ENCODE results near the gene FAF1. TPM values are rescaled to one million over a fixed set of nuclear protein-coding genes. Genes with fewer than 3 reads are reported as not detected.
A peak's percentile ranks its signal among the peaks of the same experiment; 100 is the strongest.

Gene FAF1
- total RNA-seq, 4 donors from 2014 or later: 23.8 to 64.6 (median 43.9) TPM

DNA sequence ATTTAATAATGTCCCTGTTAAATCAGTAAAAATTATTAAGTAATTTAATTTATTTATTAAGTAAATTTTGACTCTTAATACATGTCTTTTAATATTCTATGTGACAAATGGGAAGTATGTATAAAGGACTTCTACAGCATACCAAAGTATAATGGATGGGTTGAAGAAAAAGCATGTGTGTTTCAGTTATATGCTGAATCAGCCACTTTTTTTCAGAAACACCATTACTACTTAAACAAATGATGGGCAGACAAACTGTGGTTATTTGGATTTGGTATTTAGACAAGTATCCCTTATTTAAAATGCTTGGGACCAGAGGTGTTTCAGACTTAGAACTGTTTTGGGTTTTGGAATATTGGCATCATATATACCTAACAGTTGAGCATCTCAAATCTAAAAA is 360.5 kb downstream of the FAF1 start:
- TF ChIP-seq POLR2A (IDR thresholded peaks at IDR 0.05): no peak
- TF ChIP-seq, protein P1, sequence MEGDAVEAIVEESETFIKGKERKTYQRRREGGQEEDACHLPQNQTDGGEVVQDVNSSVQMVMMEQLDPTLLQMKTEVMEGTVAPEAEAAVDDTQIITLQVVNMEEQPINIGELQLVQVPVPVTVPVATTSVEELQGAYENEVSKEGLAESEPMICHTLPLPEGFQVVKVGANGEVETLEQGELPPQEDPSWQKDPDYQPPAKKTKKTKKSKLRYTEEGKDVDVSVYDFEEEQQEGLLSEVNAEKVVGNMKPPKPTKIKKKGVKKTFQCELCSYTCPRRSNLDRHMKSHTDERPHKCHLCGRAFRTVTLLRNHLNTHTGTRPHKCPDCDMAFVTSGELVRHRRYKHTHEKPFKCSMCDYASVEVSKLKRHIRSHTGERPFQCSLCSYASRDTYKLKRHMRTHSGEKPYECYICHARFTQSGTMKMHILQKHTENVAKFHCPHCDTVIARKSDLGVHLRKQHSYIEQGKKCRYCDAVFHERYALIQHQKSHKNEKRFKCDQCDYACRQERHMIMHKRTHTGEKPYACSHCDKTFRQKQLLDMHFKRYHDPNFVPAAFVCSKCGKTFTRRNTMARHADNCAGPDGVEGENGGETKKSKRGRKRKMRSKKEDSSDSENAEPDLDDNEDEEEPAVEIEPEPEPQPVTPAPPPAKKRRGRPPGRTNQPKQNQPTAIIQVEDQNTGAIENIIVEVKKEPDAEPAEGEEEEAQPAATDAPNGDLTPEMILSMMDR (IDR thresholded peaks at IDR 0.05): no peak
- no peaks in the 10 kb centered on the region for H3K9me3 ChIP-seq
- intact Hi-C loops (cut with DNase I): no loop called here
- H3K4me1 ChIP-seq: peaks cover 0 to 28% (median 3%) of the 10 kb centered on the region in 3 donors
- no peak for DNase-seq
- H3K27ac ChIP-seq: no peak overlapping the region
- no peaks in the 10 kb centered on the region for H3K27me3 ChIP-seq
- no peak overlapping the region for H3K4me3 ChIP-seq
- H3K36me3 ChIP-seq: peaks cover 0 to 16% (median 0%) of the 10 kb centered on the region in 3 donors

DNA sequence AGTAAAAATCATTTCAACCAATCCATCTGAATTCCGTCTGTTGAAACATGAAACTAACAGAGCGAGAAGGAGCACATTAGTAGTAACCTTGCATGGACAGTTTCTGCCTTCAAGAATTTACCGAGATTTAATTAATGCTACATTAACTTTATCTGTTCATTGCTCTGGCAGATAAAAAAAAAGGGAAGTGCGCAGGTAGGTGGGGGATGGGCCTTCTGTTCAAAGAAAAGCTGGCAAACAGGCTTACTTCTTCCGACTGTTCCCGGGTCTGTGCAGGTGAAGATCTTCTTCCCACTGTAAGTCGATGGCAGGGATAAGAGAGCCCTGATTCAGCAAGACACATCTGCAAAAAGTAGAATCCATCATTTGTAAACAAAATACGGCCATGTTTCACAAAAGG is 364.2 kb downstream of the FAF1 start:
- H3K4me1 ChIP-seq: no peaks in the 10 kb centered on the region
- 86 to 88% methylated on average over 8 of the region's 8 CpGs for WGBS, 2 donors
- H3K27me3 ChIP-seq: no peaks in the 10 kb centered on the region
- no peak for DNase-seq
- intact Hi-C loops (cut with DNase I): no loop called here
- no peak overlapping the region for H3K27ac ChIP-seq
- H3K9me3 ChIP-seq: no peaks in the 10 kb centered on the region
- no peak overlapping the region for H3K4me3 ChIP-seq
- H3K36me3 ChIP-seq: peaks cover 0 to 43% (median 0%) of the 10 kb centered on the region in 3 donors
- TF ChIP-seq POLR2A (IDR thresholded peaks at IDR 0.05): no peak
- TF ChIP-seq, protein P1 (IDR thresholded peaks at IDR 0.05): no peak

DNA sequence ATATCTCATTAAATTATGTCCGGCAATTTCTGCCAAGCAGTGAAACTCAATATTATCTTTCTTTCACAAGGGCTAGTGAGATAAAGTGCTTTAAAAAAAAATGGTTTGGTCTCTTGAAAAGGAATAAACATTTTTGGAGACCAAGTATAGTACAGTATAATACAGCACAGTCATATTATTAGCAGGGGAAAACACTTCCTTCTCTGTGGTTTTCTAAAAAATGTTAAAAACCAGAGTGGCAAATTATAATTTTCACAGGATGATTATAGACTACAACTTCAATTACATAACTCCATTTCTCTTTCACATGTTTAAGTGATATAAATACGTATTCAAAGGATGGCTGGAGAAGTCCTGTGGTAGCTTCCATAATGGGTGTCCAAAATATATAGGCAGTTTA is 366.6 kb downstream of the FAF1 start:
- no peaks in the 10 kb centered on the region for H3K4me1 ChIP-seq
- no peaks in the 10 kb centered on the region for H3K9me3 ChIP-seq
- H3K27me3 ChIP-seq: no peaks in the 10 kb centered on the region
- intact Hi-C loops (cut with DNase I): no loop called here
- H3K4me3 ChIP-seq: no peak overlapping the region
- WGBS, 2 donors: 82 to 88% methylated on average over 2 of the region's 2 CpGs
- TF ChIP-seq, protein P1 (IDR thresholded peaks at IDR 0.05): no peak
- TF ChIP-seq POLR2A (IDR thresholded peaks at IDR 0.05): no peak
- no peak overlapping the region for H3K27ac ChIP-seq
- DNase-seq: no peak
- H3K36me3 ChIP-seq: peaks cover 0 to 56% (median 0%) of the 10 kb centered on the region in 3 donors

DNA sequence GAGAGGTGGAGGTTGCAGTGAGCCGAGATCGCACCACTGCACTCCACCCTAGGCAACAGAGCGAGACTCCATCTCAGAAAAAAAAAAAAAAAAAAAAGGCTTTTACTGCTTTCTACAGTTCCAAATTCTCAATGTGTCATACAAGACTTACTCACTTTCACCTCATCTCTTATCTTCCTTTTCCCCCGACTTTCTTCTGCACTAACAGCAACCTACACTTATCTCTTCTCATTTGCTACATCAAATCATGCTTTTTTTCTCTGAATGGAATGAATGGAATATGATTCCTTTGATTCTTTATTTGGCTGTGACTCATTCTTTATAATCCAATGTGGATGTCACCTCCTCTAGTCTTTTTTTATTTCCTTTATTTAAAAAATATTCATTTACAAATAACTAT is 368.5 kb downstream of the FAF1 start:
- intact Hi-C loops (cut with DNase I): no loop called here

DNA sequence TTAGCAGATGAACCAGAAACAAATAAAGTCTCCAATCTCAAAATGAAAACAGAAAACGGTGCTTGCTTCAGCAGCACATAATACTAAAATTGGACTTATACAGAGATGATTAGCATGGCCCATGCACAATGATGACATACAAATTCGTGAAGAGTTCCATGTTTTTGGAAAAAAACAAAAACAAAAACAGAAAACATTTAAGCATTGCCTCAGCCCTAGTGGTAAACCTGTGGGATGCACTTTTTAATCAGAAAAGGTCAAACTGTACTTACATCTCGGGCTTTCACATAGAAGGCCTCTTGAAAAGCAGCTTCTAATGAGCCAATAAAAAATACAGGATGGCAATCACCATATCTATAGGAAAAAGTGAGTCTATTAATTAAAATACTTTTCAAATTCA is 377.7 kb downstream of the FAF1 start:
- Histone ChIP-seq H3K27me3 (no peaks in the 10 kb centered on the region), H3K27ac (no peak overlapping the region), H3K36me3 (peaks cover 0 to 64% (median under 1%) of the 10 kb centered on the region in 3 donors), H3K9me3 (no peaks in the 10 kb centered on the region), H3K4me3 (no peak overlapping the region), H3K4me1 (no peaks in the 10 kb centered on the region)
- intact Hi-C loops (cut with DNase I): no loop called here
- 85% methylated on average over 3 of the region's 3 CpGs for WGBS, 2 donors
- no peak for DNase-seq
- TF ChIP-seq POLR2A (IDR thresholded peaks at IDR 0.05): no peak
- TF ChIP-seq, protein P1 (IDR thresholded peaks at IDR 0.05): peak in 1 of 6 experiments; percentile 6

More for the DNA sequence above, 368.5 kb downstream of the FAF1 start:
- no peak for DNase-seq
- no peak overlapping the region for H3K4me3 ChIP-seq
- no peaks in the 10 kb centered on the region for H3K9me3 ChIP-seq
- TF ChIP-seq POLR2A (IDR thresholded peaks at IDR 0.05): no peak
- TF ChIP-seq, protein P1 (IDR thresholded peaks at IDR 0.05): no peak
- H3K27ac ChIP-seq: no peak overlapping the region
- H3K27me3 ChIP-seq: no peaks in the 10 kb centered on the region
- 86 to 88% methylated on average over 4 of the region's 4 CpGs for WGBS, 2 donors
- no peaks in the 10 kb centered on the region for H3K4me1 ChIP-seq
- peaks cover 0 to 74% (median 0%) of the 10 kb centered on the region in 3 donors for H3K36me3 ChIP-seq

Measured in esophagus squamous epithelium (tissue), 5 donors.